Kidney (tissue), 14 donors: ENCODE measurements around the gene GTPBP6. TPM values are rescaled to one million over a fixed set of nuclear protein-coding genes. Genes with fewer than 3 reads are reported as not detected.

Experiments used
- DNase-seq, 5 donors: peaks; one replicate each; pipeline ENCODE4 v3.0.0-alpha.2; 2013 to 2020
- FAIRE-seq: peaks from 2 replicates; lab custom pipeline; 2012; peaks lifted over from hg19 to GRCh38; lab: Jason Lieb, UNC
- H3K27ac ChIP-seq, 2 donors: one replicate each; pipeline ENCODE4 v1.7.0; 2013; ENCODE audit warnings: low read depth in 2 of 2, low read length in 2 of 2, inconsistent platforms in 1 of 2
- H3K27me3 ChIP-seq: one replicate; pipeline ENCODE4 v1.7.1; 2013; ENCODE audit warnings: low read length, inconsistent platforms; ENCODE audit not compliant: control insufficient read depth, insufficient read depth
- H3K36me3 ChIP-seq, 3 donors: one replicate each; pipeline versions ENCODE4 v1.7.0 to v1.7.1; 2013; ENCODE audit warnings: low read length in 3 of 3, control low read depth in 1 of 3, inconsistent platforms in 1 of 3; ENCODE audit not compliant: insufficient read depth in 3 of 3, control insufficient read depth in 2 of 3
- H3K4me1 ChIP-seq, 3 donors: one replicate each; pipeline versions ENCODE4 v1.7.0 to v1.7.1; 2013; ENCODE audit warnings: low read length in 3 of 3, inconsistent platforms in 1 of 3, low read depth in 1 of 3; ENCODE audit not compliant: control insufficient read depth in 2 of 3, insufficient read depth in 2 of 3
- H3K4me3 ChIP-seq, 3 donors: one replicate each; pipeline versions ENCODE4 v1.7.0 to v1.8.1; 2013; ENCODE audit warnings: low read length in 3 of 3, control low read depth in 1 of 3, inconsistent platforms in 1 of 3
- H3K9ac ChIP-seq, 3 donors: one replicate each; pipeline versions ENCODE4 v1.7.0 to v1.7.1; 2013; ENCODE audit warnings: low read length in 3 of 3, control low read depth in 1 of 3, inconsistent platforms in 1 of 3
- H3K9me3 ChIP-seq, 3 donors: one replicate each; pipeline versions ENCODE4 v1.7.0 to v1.7.1; 2013; ENCODE audit warnings: low read length in 3 of 3, control low read depth in 1 of 3, inconsistent platforms in 1 of 3; ENCODE audit not compliant: control insufficient read depth in 2 of 3, insufficient read depth in 1 of 3
- intact Hi-C: fragments of 100-400 bp; cut with DNase I; formaldehyde crosslinking; loops from one replicate; pipeline ENCODE4 v1.11.1; 2022
- polyA plus RNA-seq: library from polyadenylated mRNA; stranded (reverse); fragments of 350-450 nt; fragmentation: Illumina TruSeq; extraction: RNeasy Lipid Tissue Mini Kit (QIAGEN cat#74804); gene quantifications from one replicate; pipeline ENCODE4 v1.2.3, GENCODE V29; 2014; ENCODE audit warnings: low read depth, low replicate concordance; ENCODE audit not compliant: insufficient read depth
- total RNA-seq: library from RNA; stranded (reverse); fragmentation: NEBNext Ultra II Directional; extraction: Animal tissue kit (Norgen Biotek cat#: 25700); gene quantifications from one replicate; pipeline ENCODE4 v1.2.1, GENCODE V29; 2021
- TF ChIP-seq, protein P1 (sequence below): IDR thresholded peaks from 3 replicates; pipeline ENCODE4 v1.5.1; 2012; ENCODE audit warnings: mild to moderate bottlenecking, moderate library complexity, borderline replicate concordance; ENCODE audit not compliant: insufficient read depth; ENCODE audit errors: extremely low read depth
- donor health status: control.
- donor health status: control.
- donor health status: control.
- donor health status: control.
- donor health status: control.
- donor health status: DM: yes; HTN: yes; CAD: no.
- donor health status: Normal renal cell carcinoma (clear cell type).

The GTPBP6 gene
- total and polyA plus RNA-seq, 2 donors from 2014 or later = 50.1 to 61.9 TPM

DNA sequence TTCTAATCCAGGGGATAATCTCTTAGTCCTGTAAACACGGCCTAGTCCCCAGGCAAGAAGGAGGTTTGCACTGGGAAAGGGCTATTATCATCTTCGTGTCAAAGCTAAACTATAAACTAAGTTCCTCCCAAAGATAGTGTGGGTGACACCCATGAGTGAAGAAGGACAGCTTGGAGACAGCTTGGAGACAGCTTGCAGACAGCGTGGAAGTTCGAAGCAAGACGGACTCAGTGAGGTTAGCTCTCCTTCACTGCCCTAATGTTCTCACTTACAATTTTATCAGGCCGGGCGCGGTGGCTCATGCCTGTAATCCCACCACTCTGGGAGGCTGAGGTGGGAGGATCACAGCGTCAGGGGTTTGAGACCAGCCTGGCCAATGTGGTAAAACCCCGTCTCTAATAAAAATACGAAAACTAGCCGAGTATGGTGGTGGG, 56.7 kb downstream of the GTPBP6 start:
- TF ChIP-seq, protein P1, sequence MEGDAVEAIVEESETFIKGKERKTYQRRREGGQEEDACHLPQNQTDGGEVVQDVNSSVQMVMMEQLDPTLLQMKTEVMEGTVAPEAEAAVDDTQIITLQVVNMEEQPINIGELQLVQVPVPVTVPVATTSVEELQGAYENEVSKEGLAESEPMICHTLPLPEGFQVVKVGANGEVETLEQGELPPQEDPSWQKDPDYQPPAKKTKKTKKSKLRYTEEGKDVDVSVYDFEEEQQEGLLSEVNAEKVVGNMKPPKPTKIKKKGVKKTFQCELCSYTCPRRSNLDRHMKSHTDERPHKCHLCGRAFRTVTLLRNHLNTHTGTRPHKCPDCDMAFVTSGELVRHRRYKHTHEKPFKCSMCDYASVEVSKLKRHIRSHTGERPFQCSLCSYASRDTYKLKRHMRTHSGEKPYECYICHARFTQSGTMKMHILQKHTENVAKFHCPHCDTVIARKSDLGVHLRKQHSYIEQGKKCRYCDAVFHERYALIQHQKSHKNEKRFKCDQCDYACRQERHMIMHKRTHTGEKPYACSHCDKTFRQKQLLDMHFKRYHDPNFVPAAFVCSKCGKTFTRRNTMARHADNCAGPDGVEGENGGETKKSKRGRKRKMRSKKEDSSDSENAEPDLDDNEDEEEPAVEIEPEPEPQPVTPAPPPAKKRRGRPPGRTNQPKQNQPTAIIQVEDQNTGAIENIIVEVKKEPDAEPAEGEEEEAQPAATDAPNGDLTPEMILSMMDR = no peak
- H3K9me3 ChIP-seq = no peaks in the 10 kb centered on the region
- no peaks in the 10 kb centered on the region for H3K36me3 ChIP-seq
- no peak overlapping the region for H3K4me3 ChIP-seq
- peaks cover 0 to 2% (median 0%) of the 10 kb centered on the region in 3 donors for H3K4me1 ChIP-seq
- intact Hi-C loops = no loop called here
- FAIRE-seq = no peak
- H3K9ac ChIP-seq = no peak overlapping the region
- H3K27ac ChIP-seq = no peak overlapping the region
- H3K27me3 ChIP-seq = no peaks in the 10 kb centered on the region
- DNase-seq = peak in 1 of 5 donors; percentile 55

DNA sequence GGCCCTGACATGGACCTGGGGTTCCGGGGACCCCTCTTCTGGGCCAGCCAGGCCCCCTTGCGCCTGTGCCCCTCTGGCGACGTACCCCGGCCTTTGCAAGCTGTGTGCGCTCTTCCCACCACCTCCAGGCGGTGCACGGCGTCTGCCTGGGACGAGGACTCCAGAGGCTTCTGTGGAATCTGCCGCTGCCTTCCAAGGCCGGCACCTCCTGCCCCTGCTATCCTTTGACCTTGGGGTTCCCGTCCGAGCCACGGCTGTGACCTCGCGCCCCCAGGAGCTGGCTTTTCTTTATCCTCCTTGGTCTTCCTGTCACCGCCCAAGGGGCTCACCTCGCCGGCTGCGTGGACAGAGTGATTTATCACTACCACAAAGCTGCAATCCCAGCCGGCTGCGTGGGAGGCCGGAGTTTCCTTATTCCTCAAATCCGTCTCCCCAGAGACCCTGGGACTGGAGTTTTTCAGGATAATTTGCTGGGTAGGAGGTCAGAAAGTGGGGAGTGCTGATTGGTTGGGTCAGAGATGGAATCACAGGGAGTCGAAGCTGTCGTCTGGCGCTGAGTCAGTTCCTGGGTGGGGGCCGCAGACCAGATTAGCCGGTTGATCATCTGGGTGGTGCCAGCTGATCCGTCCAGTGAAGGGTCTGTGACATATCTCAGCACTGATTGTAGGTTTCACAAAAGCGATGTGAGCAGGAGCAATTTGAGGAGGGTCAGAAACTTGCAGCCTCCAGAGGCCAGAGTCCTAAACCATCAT, 57.3 kb downstream of the GTPBP6 start:
- DNase-seq (peak; percentile 57 to 84 (median 72)), FAIRE-seq (no peak)
- intact Hi-C loops = no loop called here
- Histone ChIP-seq H3K36me3 (no peaks in the 10 kb centered on the region), H3K27me3 (no peaks in the 10 kb centered on the region), H3K9me3 (no peaks in the 10 kb centered on the region), H3K27ac (no peak overlapping the region), H3K4me3 (no peak overlapping the region), H3K9ac (no peak overlapping the region), H3K4me1 (peaks cover 0 to 2% (median 0%) of the 10 kb centered on the region in 3 donors)
- TF ChIP-seq, protein P1 = no peak

- Histone ChIP-seq H3K9me3 (no peaks in the 10 kb centered on the region), H3K36me3 (no peaks in the 10 kb centered on the region), H3K4me3 (no peak overlapping the region), H3K9ac (no peak overlapping the region), H3K27ac (no peak overlapping the region), H3K4me1 (peaks cover 0 to 2% (median 0%) of the 10 kb centered on the region in 3 donors), H3K27me3 (no peaks in the 10 kb centered on the region)
- TF ChIP-seq, protein P1 = no peak
- intact Hi-C loops = no loop called here
- DNase-seq = peak in 1 of 5 donors; percentile 52
- FAIRE-seq = no peak
Observed at GRCh38 chrX:259692-260355, 58.8 kb downstream of the GTPBP6 start.
